Epithelial cell of proximal tubule (primary cell): ENCODE results near the gene ITSN1. TPM values are rescaled to one million over a fixed set of nuclear protein-coding genes. Genes with fewer than 3 reads are reported as not detected.

ENCODE experiments used
- DNase-seq: peaks from one replicate; pipeline ENCODE4 v3.0.0-alpha.2; 2011; ENCODE audit warnings: low read depth
- H3K4me3 ChIP-seq: 2 replicates; pipeline ENCODE4 v1.5.1; 2011; ENCODE audit warnings: low read depth, mild to moderate bottlenecking, low read length
- CTCF ChIP-seq: conservative IDR thresholded peaks from 2 replicates; pipeline ENCODE4 v1.5.1; 2012; ENCODE audit warnings: low read depth, mild to moderate bottlenecking, low read length
- total RNA-seq: library from RNA; depleted of rRNA; stranded (reverse); fragments of >200 nt; gene quantifications from 2 replicates; pipeline ENCODE4 v1.2.3, GENCODE V29; 2015

Gene ITSN1
- total RNA-seq, 1 donor from 2014 or later = 24.5 TPM

GRCh38 chr21:33650929-33651509, 8.7 kb downstream of the ITSN1 start:
- no peak for TF ChIP-seq CTCF
- no peak for DNase-seq
- no peak overlapping the region for H3K4me3 ChIP-seq

- no peak for TF ChIP-seq CTCF
- no peak overlapping the region for H3K4me3 ChIP-seq
- DNase-seq = no peak
Observed at GRCh38 chr21:33651965-33652680, 9.8 kb downstream of the ITSN1 start.

GRCh38 chr21:33654412-33654811, 12.1 kb downstream of the ITSN1 start:
- no peak overlapping the region for H3K4me3 ChIP-seq
- no peak for TF ChIP-seq CTCF
- no peak for DNase-seq

- H3K4me3 ChIP-seq = no peak overlapping the region
- TF ChIP-seq CTCF = no peak
- DNase-seq = peak; percentile 99
Observed at GRCh38 chr21:33655588-33656221, 13.4 kb downstream of the ITSN1 start.

- TF ChIP-seq CTCF = no peak
- no peak for DNase-seq
- H3K4me3 ChIP-seq = no peak overlapping the region
Observed at GRCh38 chr21:33657124-33657820, 15.0 kb downstream of the ITSN1 start.

GRCh38 chr21:33658919-33659567, 16.7 kb downstream of the ITSN1 start:
- no peak for DNase-seq
- H3K4me3 ChIP-seq = no peak overlapping the region
- TF ChIP-seq CTCF = no peak
